NT2/D1 (cell line): ENCODE measurements around the gene GLTP.

ENCODE experiments used
- SUZ12 ChIP-seq: IDR thresholded peaks from 2 replicates; pipeline ENCODE4 v1.6.1; 2011; ENCODE audit not compliant: insufficient read length, insufficient read depth; ENCODE audit errors: extremely low read depth
- YY1 ChIP-seq: IDR thresholded peaks from 2 replicates; pipeline ENCODE4 v1.6.1; 2011; ENCODE audit not compliant: insufficient read length, insufficient read depth
- ZNF274 ChIP-seq: IDR thresholded peaks from 2 replicates; pipeline ENCODE4 v1.6.1; 2011; ENCODE audit warnings: mild to moderate bottlenecking, low read depth, low read length

- no peak for TF ChIP-seq YY1
- TF ChIP-seq SUZ12 = no peak
- TF ChIP-seq ZNF274 = no peak
Measured at GRCh38 chr12:109808876-109809646, 71.3 kb downstream of the GLTP start.
